Smooth muscle cell (in vitro differentiated cells): ENCODE results near the gene OSM. TPM values are rescaled to one million over a fixed set of nuclear protein-coding genes. Genes with fewer than 3 reads are reported as not detected.
A peak's percentile ranks its signal among the peaks of the same experiment; 100 is the strongest.

Source experiments
- DNase-seq: peaks from one replicate; lab custom pipeline; 2025; ENCODE audit not compliant: unreplicated experiment; lab: John Stamatoyannopoulos, UW
- H2AFZ ChIP-seq: fragments of 200-600 bp; sonication (generic); 2 replicates; pipeline ENCODE4 v1.6.0; 2016; ENCODE audit warnings: antibody characterized with exemption, low read depth, mild to moderate bottlenecking
- H3F3A ChIP-seq: fragments of 200-600 bp; sonication (generic); 2 replicates; pipeline ENCODE4 v1.6.0; 2017; ENCODE audit warnings: antibody characterized with exemption, low read depth
- H3K27ac ChIP-seq: fragments of 200-600 bp; sonication (generic); 2 replicates; pipeline ENCODE4 v1.5.1; 2016; ENCODE audit warnings: low read depth, mild to moderate bottlenecking
- H3K27me3 ChIP-seq: fragments of 200-600 bp; sonication (generic); 2 replicates; pipeline ENCODE4 v1.6.1; 2016; ENCODE audit warnings: low read depth, mild to moderate bottlenecking
- H3K36me3 ChIP-seq: fragments of 200-600 bp; sonication (generic); 2 replicates; pipeline ENCODE4 v1.5.1; 2016; ENCODE audit warnings: low read depth
- H3K4me1 ChIP-seq: fragments of 200-600 bp; sonication (generic); 2 replicates; pipeline ENCODE4 v1.5.1; 2016; ENCODE audit warnings: low read depth
- H3K4me2 ChIP-seq: fragments of 200-600 bp; sonication (generic); 2 replicates; pipeline ENCODE4 v1.6.0; 2016; ENCODE audit warnings: mild to moderate bottlenecking
- H3K4me3 ChIP-seq: fragments of 200-600 bp; sonication (generic); 2 replicates; pipeline ENCODE4 v1.5.1; 2016; ENCODE audit warnings: mild to moderate bottlenecking
- H3K79me2 ChIP-seq: fragments of 200-600 bp; sonication (generic); 2 replicates; pipeline ENCODE4 v1.6.0; 2016; ENCODE audit warnings: low read depth, mild to moderate bottlenecking
- H3K9ac ChIP-seq: fragments of 200-600 bp; sonication (generic); 2 replicates; pipeline ENCODE4 v1.6.0; 2016; ENCODE audit warnings: low read depth
- H3K9me3 ChIP-seq: fragments of 200-600 bp; sonication (generic); replicated peaks from 2 replicates; pipeline ENCODE4 v1.5.1; 2016; ENCODE audit warnings: low read depth
- H4K20me1 ChIP-seq: fragments of 200-600 bp; sonication (generic); 2 replicates; pipeline ENCODE4 v1.6.0; 2016; ENCODE audit warnings: low read depth
- WGBS: methylation state at CpG from one replicate; pipeline ENCODE4 v1.1.7; 2016; ENCODE audit warnings: low lambda C conversion rate; 5-methylcytosine and 5-hydroxymethylcytosine counted together
- polyA plus RNA-seq: library from polyadenylated mRNA; unstranded; fragments of >200 nt; fragmentation: Nextera tagmentation; extraction: Ambion mirVana; gene quantifications from 2 replicates; pipeline ENCODE4 v1.2.1, GENCODE V29; 2016
- total RNA-seq: library from RNA; depleted of rRNA; stranded (reverse); fragments of >200 nt; gene quantifications from 2 replicates; pipeline ENCODE4 v1.2.3, GENCODE V29; 2014
- TF ChIP-seq, protein P1 (sequence below): fragments of 200-600 bp; sonication (generic); IDR thresholded peaks from 2 replicates; pipeline ENCODE4 v1.5.1; 2017; ENCODE audit warnings: borderline replicate concordance, mild to moderate bottlenecking, antibody characterized with exemption; ENCODE audit not compliant: insufficient read depth, poor library complexity, severe bottlenecking

Gene OSM
- total and polyA plus RNA-seq, 2 experiments from 2014 or later: 0.14 to 0.27 TPM

- DNase-seq: peak; percentile 61
- TF ChIP-seq, protein P1, sequence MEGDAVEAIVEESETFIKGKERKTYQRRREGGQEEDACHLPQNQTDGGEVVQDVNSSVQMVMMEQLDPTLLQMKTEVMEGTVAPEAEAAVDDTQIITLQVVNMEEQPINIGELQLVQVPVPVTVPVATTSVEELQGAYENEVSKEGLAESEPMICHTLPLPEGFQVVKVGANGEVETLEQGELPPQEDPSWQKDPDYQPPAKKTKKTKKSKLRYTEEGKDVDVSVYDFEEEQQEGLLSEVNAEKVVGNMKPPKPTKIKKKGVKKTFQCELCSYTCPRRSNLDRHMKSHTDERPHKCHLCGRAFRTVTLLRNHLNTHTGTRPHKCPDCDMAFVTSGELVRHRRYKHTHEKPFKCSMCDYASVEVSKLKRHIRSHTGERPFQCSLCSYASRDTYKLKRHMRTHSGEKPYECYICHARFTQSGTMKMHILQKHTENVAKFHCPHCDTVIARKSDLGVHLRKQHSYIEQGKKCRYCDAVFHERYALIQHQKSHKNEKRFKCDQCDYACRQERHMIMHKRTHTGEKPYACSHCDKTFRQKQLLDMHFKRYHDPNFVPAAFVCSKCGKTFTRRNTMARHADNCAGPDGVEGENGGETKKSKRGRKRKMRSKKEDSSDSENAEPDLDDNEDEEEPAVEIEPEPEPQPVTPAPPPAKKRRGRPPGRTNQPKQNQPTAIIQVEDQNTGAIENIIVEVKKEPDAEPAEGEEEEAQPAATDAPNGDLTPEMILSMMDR: no peak
- Histone ChIP-seq H3K4me2 (peak overlapping the region; percentile 70), H3K9me3 (no peaks in the 10 kb centered on the region), H3K27me3 (no peaks in the 10 kb centered on the region), H3K36me3 (no peaks in the 10 kb centered on the region), H4K20me1 (no peaks in the 10 kb centered on the region), H2AFZ (no peak overlapping the region), H3K9ac (peak overlapping the region; percentile 85), H3F3A (peaks cover 20% of the 10 kb centered on the region), H3K79me2 (no peaks in the 10 kb centered on the region), H3K4me3 (no peak overlapping the region), H3K27ac (peak overlapping the region; percentile 91), H3K4me1 (peaks cover 13% of the 10 kb centered on the region)
- WGBS: 30% methylated on average over 10 of the region's 22 CpGs
Measured at GRCh38 chr22:30253205-30253852, 13.3 kb downstream of the OSM start.

- 90% methylated on average over 22 of the region's 22 CpGs for WGBS
- TF ChIP-seq, protein P1: no peak
- Histone ChIP-seq H3K4me3 (no peak overlapping the region), H3K27me3 (no peaks in the 10 kb centered on the region), H3F3A (peaks cover 20% of the 10 kb centered on the region), H3K79me2 (no peaks in the 10 kb centered on the region), H3K27ac (peak overlapping the region; percentile 91), H4K20me1 (no peaks in the 10 kb centered on the region), H3K4me2 (no peak overlapping the region), H3K4me1 (peaks cover 13% of the 10 kb centered on the region), H2AFZ (no peak overlapping the region), H3K9me3 (no peaks in the 10 kb centered on the region), H3K36me3 (no peaks in the 10 kb centered on the region), H3K9ac (peak overlapping the region; percentile 85)
- no peak for DNase-seq
Measured at GRCh38 chr22:30252411-30253204, 14.0 kb downstream of the OSM start.

- DNase-seq: peak; percentile 35
- Histone ChIP-seq H4K20me1 (no peaks in the 10 kb centered on the region), H3K9me3 (no peaks in the 10 kb centered on the region), H3K79me2 (peaks cover 3% of the 10 kb centered on the region), H3K27me3 (no peaks in the 10 kb centered on the region), H3K4me2 (peak overlapping the region; percentile 59), H3K4me3 (no peak overlapping the region), H3K27ac (peak overlapping the region; percentile 91), H2AFZ (no peak overlapping the region), H3F3A (peaks cover 20% of the 10 kb centered on the region), H3K9ac (peak overlapping the region; percentile 85), H3K4me1 (peaks cover 18% of the 10 kb centered on the region), H3K36me3 (no peaks in the 10 kb centered on the region)
- WGBS: 24% methylated on average over 10 of the region's 10 CpGs
- TF ChIP-seq, protein P1: no peak
Measured at GRCh38 chr22:30251711-30252110, 14.9 kb downstream of the OSM start.
